ENCODE data around the gene OBSL1.

The OBSL1 gene

GRCh38 chr2:219596954-219597551, 25.7 kb upstream of the OBSL1 start:
- no peak for DNase-seq

- peak; percentile 42 for DNase-seq
Measured at GRCh38 chr2:219595256-219595655, 23.9 kb upstream of the OBSL1 start.

- DNase-seq: no peak
Measured at GRCh38 chr2:219593154-219593553, 21.8 kb upstream of the OBSL1 start.

- no peak for DNase-seq
Measured at GRCh38 chr2:219592736-219593135, 21.4 kb upstream of the OBSL1 start.

- DNase-seq: no peak
Measured at GRCh38 chr2:219591091-219591490, 19.8 kb upstream of the OBSL1 start.

- no peak for DNase-seq
Measured at GRCh38 chr2:219581346-219581745, 10.0 kb upstream of the OBSL1 start.

GRCh38 chr2:219578811-219579613, 7.7 kb upstream of the OBSL1 start:
- no peak for DNase-seq

- DNase-seq: peak; percentile 14
Measured at GRCh38 chr2:219576505-219577388, 5.4 kb upstream of the OBSL1 start.

- no peak for DNase-seq
Measured at GRCh38 chr2:219575566-219576504, 4.5 kb upstream of the OBSL1 start.

- DNase-seq: no peak
Measured at GRCh38 chr2:219574484-219575311, 3.4 kb upstream of the OBSL1 start.

GRCh38 chr2:219573166-219573565, 1.8 kb upstream of the OBSL1 start:
- no peak for DNase-seq

- DNase-seq: no peak
Measured at GRCh38 chr2:219572237-219573001, 1.1 kb upstream of the OBSL1 start, which contains the start of gene INHA. TSS of gene INHA (plus strand) at chr2:219572310. CDS start at chr2:219572375, 65 bp downstream.

- peak; percentile 25 for DNase-seq
Measured at GRCh38 chr2:219570924-219571310, 422 bp downstream of the OBSL1 start.

- DNase-seq: peak; percentile 26
Measured at GRCh38 chr2:219570194-219570923, 980 bp downstream of the OBSL1 start.

- DNase-seq: no peak
Measured at GRCh38 chr2:219569635-219570034, 1.7 kb downstream of the OBSL1 start.

- no peak for DNase-seq
Measured at GRCh38 chr2:219569041-219569440, 2.3 kb downstream of the OBSL1 start.

GRCh38 chr2:219567791-219568361, 3.5 kb downstream of the OBSL1 start:
- no peak for DNase-seq

- DNase-seq: no peak
Measured at GRCh38 chr2:219567131-219567530, 4.2 kb downstream of the OBSL1 start.

- DNase-seq: no peak
Measured at GRCh38 chr2:219566640-219567039, 4.7 kb downstream of the OBSL1 start.
